COR-L47 (cell line): ENCODE measurements around the gene BAIAP2.
A peak's percentile ranks its signal among the peaks of the same experiment; 100 is the strongest.

Experiments
- DNase-seq: peaks from one replicate; lab custom pipeline; 2025; lab: John Stamatoyannopoulos, UW

Gene BAIAP2

GRCh38 chr17:81037026-81037797, 2.3 kb downstream of the BAIAP2 start:
- no peak for DNase-seq

GRCh38 chr17:81037798-81038733, 3.1 kb downstream of the BAIAP2 start:
- no peak for DNase-seq

- DNase-seq: no peak
Measured at GRCh38 chr17:81039096-81039495, 4.1 kb downstream of the BAIAP2 start.

- DNase-seq: peak; percentile 69
Measured at GRCh38 chr17:81039854-81040758, 5.2 kb downstream of the BAIAP2 start.

- DNase-seq: no peak
Measured at GRCh38 chr17:81040791-81041337, 5.9 kb downstream of the BAIAP2 start.

- no peak for DNase-seq
Measured at GRCh38 chr17:81042606-81043005, 7.7 kb downstream of the BAIAP2 start.

GRCh38 chr17:81043319-81043724, 8.4 kb downstream of the BAIAP2 start:
- DNase-seq: no peak

GRCh38 chr17:81043725-81044427, 8.9 kb downstream of the BAIAP2 start:
- no peak for DNase-seq

GRCh38 chr17:81044428-81044763, 9.4 kb downstream of the BAIAP2 start:
- DNase-seq: no peak

- DNase-seq: peak; percentile 64
Measured at GRCh38 chr17:81044764-81045589, 10.0 kb downstream of the BAIAP2 start.

GRCh38 chr17:81045590-81046095, 10.7 kb downstream of the BAIAP2 start:
- no peak for DNase-seq

- no peak for DNase-seq
Measured at GRCh38 chr17:81046132-81046769, 11.3 kb downstream of the BAIAP2 start.

GRCh38 chr17:81046770-81047359, 11.9 kb downstream of the BAIAP2 start:
- DNase-seq: no peak

GRCh38 chr17:81048827-81049371, 13.9 kb downstream of the BAIAP2 start:
- DNase-seq: no peak

GRCh38 chr17:81049372-81049911, 14.5 kb downstream of the BAIAP2 start:
- DNase-seq: no peak

- no peak for DNase-seq
Measured at GRCh38 chr17:81049973-81050551, 15.1 kb downstream of the BAIAP2 start.

- DNase-seq: no peak
Measured at GRCh38 chr17:81050645-81051625, 16.0 kb downstream of the BAIAP2 start.
